SU-DHL-6 (cell line): ENCODE measurements around the gene EVI5L.

Experiments
- EZH2phosphoT487 ChIP-seq: fragments of 200-600 bp; sonication (generic), shearing (Covaris generic); conservative IDR thresholded peaks from 2 replicates; pipeline ENCODE4 v1.6.1; 2018; ENCODE audit warnings: mild to moderate bottlenecking, antibody characterized with exemption, low read length, moderate library complexity, mixed read lengths
- TF ChIP-seq, protein P1 (sequence below): fragments of 200-600 bp; sonication (generic); IDR thresholded peaks from one replicate; pipeline ENCODE4 v1.5.1; 2017; ENCODE audit warnings: antibody characterized with exemption, mild to moderate bottlenecking, low read length, moderate library complexity; ENCODE audit not compliant: insufficient read depth, poor library complexity, severe bottlenecking

- TF ChIP-seq EZH2phosphoT487: no peak
- TF ChIP-seq, protein P1, sequence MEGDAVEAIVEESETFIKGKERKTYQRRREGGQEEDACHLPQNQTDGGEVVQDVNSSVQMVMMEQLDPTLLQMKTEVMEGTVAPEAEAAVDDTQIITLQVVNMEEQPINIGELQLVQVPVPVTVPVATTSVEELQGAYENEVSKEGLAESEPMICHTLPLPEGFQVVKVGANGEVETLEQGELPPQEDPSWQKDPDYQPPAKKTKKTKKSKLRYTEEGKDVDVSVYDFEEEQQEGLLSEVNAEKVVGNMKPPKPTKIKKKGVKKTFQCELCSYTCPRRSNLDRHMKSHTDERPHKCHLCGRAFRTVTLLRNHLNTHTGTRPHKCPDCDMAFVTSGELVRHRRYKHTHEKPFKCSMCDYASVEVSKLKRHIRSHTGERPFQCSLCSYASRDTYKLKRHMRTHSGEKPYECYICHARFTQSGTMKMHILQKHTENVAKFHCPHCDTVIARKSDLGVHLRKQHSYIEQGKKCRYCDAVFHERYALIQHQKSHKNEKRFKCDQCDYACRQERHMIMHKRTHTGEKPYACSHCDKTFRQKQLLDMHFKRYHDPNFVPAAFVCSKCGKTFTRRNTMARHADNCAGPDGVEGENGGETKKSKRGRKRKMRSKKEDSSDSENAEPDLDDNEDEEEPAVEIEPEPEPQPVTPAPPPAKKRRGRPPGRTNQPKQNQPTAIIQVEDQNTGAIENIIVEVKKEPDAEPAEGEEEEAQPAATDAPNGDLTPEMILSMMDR: no peak
Observed at GRCh38 chr19:7844405-7844804, 14.4 kb downstream of the EVI5L start.
